WERI-Rb-1 (cell line): Measurements from ENCODE around the gene SOX2.

ENCODE experiments used
- DNase-seq: peaks from one replicate; pipeline ENCODE4 v3.0.0-alpha.2; 2020
- H3K27ac ChIP-seq: fragments of 250-450 bp; sonication (Bioruptor Pico); 2 replicates; pipeline ENCODE4 v1.5.1; 2020; ENCODE audit warnings: mild to moderate bottlenecking, moderate library complexity
- H3K27me3 ChIP-seq: fragments of 250-450 bp; sonication (Bioruptor Pico); 2 replicates; pipeline ENCODE4 v1.5.1; 2021; ENCODE audit warnings: mild to moderate bottlenecking, low read depth, moderate library complexity; ENCODE audit not compliant: insufficient read depth, severe bottlenecking
- H3K36me3 ChIP-seq: fragments of 250-450 bp; sonication (Bioruptor Pico); 2 replicates; pipeline ENCODE4 v1.5.1; 2020; ENCODE audit warnings: mild to moderate bottlenecking, moderate library complexity
- H3K4me3 ChIP-seq: 2 replicates; pipeline ENCODE4 v1.5.1; 2011; ENCODE audit warnings: low read depth, mild to moderate bottlenecking, control low read depth, low read length
- H3K9me3 ChIP-seq: fragments of 250-450 bp; sonication (Bioruptor Pico); 2 replicates; pipeline ENCODE4 v1.5.1; 2021; ENCODE audit warnings: mild to moderate bottlenecking, moderate library complexity; ENCODE audit not compliant: severe bottlenecking
- TF ChIP-seq, protein P1 (sequence below): IDR thresholded peaks from 2 replicates; pipeline ENCODE4 v1.5.1; 2011; ENCODE audit warnings: low read depth, mild to moderate bottlenecking, control low read depth, inconsistent platforms, low read length

Gene SOX2

DNA sequence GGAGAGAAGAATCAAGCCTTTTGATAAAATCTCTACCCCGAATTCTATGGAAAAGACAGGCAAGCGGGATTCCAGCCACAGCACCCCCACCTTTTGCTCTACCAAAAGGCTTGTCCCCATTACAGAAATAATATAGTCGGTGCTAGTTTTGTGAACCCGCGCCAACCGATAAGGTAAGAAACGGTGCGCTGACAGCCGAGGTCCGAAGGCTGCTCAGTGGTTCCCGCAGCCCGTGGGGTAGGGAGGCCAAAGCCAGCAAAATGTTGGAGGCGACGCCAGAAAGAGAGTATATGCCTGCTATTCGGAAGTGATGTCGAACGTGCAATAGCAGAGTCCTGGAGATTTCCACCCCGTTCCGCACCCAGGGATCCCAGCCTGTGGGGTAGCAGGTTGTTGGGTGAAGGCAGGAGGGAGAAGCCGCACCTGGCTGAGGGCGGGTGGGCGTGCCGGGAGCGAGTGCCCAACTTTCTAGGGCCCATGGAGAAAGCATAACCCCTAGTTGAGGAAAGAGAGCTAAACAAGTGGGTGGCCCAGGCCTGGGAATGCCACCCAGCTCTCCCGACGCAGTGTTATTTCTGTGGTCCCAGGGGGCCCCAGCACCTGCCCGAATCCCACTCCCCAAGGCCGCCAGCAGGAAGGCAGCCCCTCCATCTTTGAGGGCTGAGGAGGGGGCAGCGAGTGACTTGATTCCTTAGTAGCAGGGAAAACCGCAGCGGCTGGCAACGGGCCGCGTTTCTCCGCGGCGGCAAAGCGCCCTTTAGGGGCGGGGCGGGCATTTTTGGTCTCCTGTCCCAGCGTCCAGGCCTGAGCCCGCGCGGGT, 7.9 kb upstream of the SOX2 start:
- Histone ChIP-seq H3K36me3 (no peaks in the 10 kb centered on the region), H3K27ac (no peak overlapping the region), H3K9me3 (no peaks in the 10 kb centered on the region), H3K27me3 (peaks cover 71% of the 10 kb centered on the region), H3K4me3 (no peak overlapping the region)
- TF ChIP-seq, protein P1, sequence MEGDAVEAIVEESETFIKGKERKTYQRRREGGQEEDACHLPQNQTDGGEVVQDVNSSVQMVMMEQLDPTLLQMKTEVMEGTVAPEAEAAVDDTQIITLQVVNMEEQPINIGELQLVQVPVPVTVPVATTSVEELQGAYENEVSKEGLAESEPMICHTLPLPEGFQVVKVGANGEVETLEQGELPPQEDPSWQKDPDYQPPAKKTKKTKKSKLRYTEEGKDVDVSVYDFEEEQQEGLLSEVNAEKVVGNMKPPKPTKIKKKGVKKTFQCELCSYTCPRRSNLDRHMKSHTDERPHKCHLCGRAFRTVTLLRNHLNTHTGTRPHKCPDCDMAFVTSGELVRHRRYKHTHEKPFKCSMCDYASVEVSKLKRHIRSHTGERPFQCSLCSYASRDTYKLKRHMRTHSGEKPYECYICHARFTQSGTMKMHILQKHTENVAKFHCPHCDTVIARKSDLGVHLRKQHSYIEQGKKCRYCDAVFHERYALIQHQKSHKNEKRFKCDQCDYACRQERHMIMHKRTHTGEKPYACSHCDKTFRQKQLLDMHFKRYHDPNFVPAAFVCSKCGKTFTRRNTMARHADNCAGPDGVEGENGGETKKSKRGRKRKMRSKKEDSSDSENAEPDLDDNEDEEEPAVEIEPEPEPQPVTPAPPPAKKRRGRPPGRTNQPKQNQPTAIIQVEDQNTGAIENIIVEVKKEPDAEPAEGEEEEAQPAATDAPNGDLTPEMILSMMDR = no peak
- DNase-seq = no peak

DNA sequence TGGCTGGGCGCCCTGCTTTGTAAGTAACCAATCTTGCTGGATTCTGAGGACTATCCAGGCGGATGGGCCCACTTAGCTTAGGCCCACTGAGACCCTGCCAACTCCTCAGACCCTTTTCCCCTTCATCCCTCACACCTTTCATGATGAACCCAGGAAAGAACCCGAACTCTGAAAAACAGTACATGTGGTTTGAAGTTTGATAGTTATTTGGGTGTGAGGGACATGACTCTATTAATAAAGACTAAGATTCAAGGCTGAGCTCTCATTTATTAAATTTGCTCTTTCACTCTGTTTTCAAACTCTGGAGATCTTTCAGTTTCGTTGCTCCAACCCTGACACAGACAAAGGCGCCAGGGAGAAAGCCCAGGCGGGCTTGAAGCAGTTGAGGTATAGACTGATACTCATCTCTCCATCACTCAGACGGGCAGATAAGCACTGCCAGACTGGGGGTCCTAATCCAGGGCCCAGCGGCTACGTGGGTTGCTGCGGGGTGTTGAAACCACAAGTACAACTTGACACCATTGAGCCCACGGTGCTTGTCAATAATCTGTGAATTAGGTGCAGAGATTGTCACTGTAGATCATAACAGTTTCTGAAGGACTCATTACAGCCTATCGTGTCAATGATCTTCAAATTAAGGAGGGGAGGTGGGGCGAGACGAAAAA, 7.2 kb upstream of the SOX2 start:
- H3K9me3 ChIP-seq = no peaks in the 10 kb centered on the region
- no peak for DNase-seq
- TF ChIP-seq, protein P1 = no peak
- H3K27me3 ChIP-seq = peaks cover 76% of the 10 kb centered on the region
- H3K27ac ChIP-seq = no peak overlapping the region
- H3K36me3 ChIP-seq = no peaks in the 10 kb centered on the region
- H3K4me3 ChIP-seq = no peak overlapping the region

GRCh38 chr3:181705086-181705480, 6.6 kb upstream of the SOX2 start:
- Histone ChIP-seq H3K36me3 (no peaks in the 10 kb centered on the region), H3K9me3 (no peaks in the 10 kb centered on the region), H3K4me3 (no peak overlapping the region), H3K27me3 (peaks cover 82% of the 10 kb centered on the region), H3K27ac (no peak overlapping the region)
- TF ChIP-seq, protein P1 = no peak
- no peak for DNase-seq

DNA sequence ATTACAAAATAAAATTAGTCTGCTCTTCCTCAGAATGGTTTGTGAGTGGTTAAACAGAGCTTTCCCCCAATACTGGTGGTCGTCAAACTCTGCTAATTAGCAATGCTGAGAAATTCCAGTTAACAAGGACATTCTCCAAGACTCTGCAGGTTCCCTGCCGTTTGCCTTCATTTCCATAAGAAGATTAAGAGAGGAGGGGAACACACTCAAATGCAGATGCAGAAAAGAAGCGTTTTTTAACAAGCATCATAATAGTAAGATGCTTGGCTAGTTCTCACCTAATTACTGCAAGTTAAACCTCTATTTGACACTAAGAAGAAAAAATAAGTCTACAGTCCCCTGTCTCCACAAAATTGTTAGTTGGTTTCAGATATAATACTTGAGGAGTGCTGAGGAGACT, 3.7 kb upstream of the SOX2 start:
- TF ChIP-seq, protein P1 = no peak
- Histone ChIP-seq H3K27ac (no peak overlapping the region), H3K4me3 (no peak overlapping the region), H3K9me3 (no peaks in the 10 kb centered on the region), H3K27me3 (peaks cover 94% of the 10 kb centered on the region), H3K36me3 (no peaks in the 10 kb centered on the region)
- DNase-seq = no peak

GRCh38 chr3:181709537-181710279, 2.0 kb upstream of the SOX2 start:
- TF ChIP-seq, protein P1 = peak; percentile 51
- no peak overlapping the region for H3K4me3 ChIP-seq
- DNase-seq = peak; percentile 68
- no peaks in the 10 kb centered on the region for H3K36me3 ChIP-seq
- H3K27me3 ChIP-seq = peaks cover 92% of the 10 kb centered on the region
- no peak overlapping the region for H3K27ac ChIP-seq
- H3K9me3 ChIP-seq = no peaks in the 10 kb centered on the region
